HG02678 (cell line): ENCODE results near the gene SEC24D.
"Not testable (repeated sequence)": the region's sequence is repeated elsewhere in the genome, so short reads cannot be mapped to it uniquely, and the experiment has no call there.

Experiments used
- ATAC-seq: cut with Tn5 transposase; IDR thresholded peaks from one replicate; pipeline ENCODE4 v1.9.1; 2021; ENCODE audit warnings: mild to moderate bottlenecking, moderate library complexity; ENCODE audit not compliant: unreplicated experiment

SEC24D gene

DNA sequence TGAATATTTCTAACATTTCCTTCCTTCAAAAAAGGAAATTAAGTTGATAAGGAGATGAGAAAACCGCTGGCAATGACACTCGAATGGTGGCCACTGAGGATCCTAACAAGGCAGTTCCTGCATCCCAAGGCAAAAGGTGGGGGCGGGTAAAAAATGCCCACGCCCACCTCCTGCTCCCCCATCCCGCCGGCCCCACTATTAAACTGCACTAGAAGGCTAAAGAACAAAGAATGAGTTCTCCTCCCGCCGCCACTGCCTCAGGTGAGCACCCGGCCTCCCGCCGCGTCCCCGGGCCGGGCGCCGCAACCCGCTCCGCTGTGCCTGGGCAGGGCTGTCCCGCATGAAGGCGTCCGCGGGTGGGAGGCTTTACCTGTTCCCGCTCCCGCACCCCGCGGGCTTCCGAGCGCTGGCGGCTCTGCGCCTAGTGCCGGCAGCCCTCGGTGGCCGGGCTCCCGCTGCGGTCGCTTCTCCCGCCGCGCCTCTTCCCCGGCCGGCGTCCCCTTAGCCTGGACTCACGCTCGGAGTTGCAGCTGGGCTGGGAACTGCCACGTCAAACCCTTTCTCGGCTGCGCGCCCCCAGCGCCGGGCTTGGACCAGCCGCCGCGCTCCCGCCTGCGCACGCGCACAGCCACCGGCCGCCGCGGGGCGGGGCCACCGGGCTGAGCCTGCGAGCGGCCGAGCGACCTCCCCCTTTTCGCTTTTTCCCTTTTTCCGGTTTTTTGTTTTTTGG lies at the start of gene SEC24D:
SEC24D (minus strand) TSS at position 556 of the 730 bp plus-strand sequence. CDS start 2,430 bp downstream, outside the sequence.
- ATAC-seq: peak; percentile 67

GRCh38 chr4:118884716-118885115 lies 48.8 kb upstream of the SEC24D start:
- no peak for ATAC-seq

GRCh38 chr4:118883861-118884260 lies 47.9 kb upstream of the SEC24D start:
- ATAC-seq: no peak

DNA sequence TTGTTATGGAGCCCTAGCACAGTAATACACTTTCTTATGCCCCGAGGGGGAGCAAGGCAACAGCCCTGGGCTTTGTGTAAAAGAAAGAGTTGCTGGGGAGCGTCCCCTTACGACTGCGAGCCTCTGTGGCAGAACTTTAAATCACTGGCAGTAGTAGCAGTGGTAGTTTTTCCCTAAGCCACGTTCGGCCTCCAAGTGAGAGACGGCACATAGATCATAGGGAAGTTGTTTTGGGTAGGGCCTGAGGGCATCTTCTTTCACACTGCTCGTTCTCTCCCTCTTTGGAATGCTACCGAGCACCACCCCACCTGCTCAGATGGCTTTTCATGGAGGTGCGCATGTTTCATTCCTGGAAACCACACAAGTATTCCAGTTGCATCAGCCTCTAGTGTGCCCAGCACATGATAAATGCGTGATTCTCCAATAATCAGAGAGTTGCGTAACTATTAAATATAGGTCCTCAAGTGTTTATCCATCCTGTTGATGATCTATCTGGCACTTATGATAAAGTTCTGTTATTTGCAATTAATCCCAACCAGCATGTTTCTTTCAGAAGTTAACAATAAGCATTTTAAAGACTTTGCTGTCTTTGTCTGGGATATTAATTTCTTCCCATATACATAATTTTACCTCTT lies 45.7 kb upstream of the SEC24D start:
- ATAC-seq: no peak

DNA sequence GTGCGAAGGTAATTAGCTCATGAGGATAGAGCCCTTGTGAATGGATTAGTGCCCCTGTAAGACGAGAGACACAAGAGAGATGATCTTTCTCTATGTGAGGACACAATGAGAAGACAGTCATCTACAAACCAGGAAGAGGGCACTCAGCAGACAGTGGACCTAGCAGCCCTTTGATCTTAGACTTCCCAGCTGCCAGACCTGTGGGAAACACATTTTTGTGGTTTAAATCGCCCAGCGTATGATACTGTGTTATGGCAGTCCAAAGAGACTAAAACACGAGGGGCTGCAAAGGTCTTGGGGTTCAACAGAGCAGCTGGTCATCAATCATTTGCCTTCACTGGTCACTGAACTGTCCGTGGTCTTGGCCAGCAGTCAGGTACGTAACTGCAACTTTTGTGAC lies 43.5 kb upstream of the SEC24D start:
- ATAC-seq: no peak

- ATAC-seq: not testable (repeated sequence)
These were observed 42.6 kb upstream of the SEC24D start for GRCh38 chr4:118878507-118878906.

- no peak for ATAC-seq
These were observed 41.9 kb upstream of the SEC24D start for GRCh38 chr4:118877797-118878196.

GRCh38 chr4:118872181-118872580 lies 36.3 kb upstream of the SEC24D start:
- no peak for ATAC-seq

DNA sequence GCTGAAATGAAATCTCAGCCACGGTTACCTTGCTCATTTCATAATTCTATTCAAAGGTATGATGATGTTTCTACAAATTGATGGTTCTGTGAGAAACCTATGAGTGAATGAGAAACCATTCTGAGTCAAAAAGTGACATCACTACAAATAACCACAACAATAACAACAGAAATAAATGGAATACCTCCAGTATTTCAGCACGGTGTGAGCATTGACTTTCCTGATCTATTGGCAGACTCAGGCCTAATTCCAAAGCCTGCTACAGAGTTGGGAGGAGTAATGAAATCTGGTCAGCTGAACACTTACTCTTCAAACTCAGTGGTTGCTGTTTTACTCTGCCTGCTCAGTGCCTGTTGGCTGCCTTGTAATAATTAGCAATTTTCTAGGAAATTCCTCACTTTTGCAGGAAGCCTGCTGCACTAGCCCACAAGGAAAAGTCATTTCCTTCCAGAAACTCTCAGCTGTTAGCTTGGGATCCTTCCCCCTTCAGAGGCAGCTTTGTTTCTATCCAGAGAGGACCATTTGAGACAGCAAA lies 33.9 kb upstream of the SEC24D start:
- ATAC-seq: no peak

DNA sequence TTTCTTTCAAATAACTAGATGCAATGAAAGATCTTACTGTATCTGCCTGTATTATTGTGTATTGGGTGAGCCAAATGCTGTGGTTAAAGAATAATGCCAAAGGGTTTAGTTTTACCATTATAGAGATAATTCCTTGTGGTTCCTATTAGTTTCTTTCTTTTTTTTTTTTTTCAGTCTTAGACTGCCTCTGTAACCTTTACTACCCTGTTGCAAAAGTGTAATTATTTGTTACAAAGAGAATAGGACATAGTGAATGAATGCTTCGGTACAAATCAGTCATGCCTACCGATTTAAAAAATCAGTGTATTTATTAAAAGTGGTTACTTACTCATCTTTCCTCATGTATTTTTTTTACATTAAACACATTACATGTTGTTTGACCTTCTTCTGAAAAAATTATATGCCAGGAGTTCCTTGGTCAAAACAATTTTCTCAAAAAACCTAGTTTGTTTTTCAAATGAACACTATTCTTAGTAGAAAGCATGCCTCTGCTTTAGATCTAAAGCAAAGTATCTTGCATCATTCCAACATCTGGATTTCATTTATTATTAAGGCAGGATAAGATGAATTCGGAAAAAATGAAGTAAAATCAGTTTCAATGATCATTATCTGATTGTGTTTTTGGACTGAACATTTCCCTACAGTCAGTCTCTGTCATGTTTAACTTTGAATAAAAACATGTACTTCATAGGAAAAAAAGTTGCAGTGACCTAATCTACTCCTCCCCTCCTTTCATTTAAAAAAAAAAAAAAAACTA lies 31.6 kb upstream of the SEC24D start:
- no peak for ATAC-seq

- no peak for ATAC-seq
These were observed 30.5 kb upstream of the SEC24D start for GRCh38 chr4:118866442-118866841.

GRCh38 chr4:118865091-118865708 lies 29.3 kb upstream of the SEC24D start:
- ATAC-seq: peak; percentile 77

GRCh38 chr4:118858779-118859178 lies 22.9 kb upstream of the SEC24D start:
- ATAC-seq: no peak

DNA sequence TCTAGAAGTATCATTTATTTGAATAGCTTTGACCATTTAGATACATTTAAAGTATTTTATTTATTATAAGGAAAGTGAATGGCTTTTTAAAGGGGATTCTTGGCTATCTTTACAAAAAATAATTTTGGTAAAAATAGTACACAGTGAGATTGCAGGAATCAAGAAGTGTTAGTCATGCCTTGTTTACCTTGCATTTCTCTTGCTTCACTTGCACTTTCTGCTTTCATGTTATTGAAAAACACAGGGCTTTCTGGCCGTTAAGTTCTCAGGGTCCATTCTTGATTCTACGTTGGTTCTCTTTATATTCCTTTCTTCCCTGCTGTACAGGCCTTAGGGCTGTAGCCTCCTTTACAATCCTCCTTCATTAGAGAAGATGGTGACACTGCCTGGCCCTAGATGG lies 21.8 kb upstream of the SEC24D start:
- no peak for ATAC-seq

DNA sequence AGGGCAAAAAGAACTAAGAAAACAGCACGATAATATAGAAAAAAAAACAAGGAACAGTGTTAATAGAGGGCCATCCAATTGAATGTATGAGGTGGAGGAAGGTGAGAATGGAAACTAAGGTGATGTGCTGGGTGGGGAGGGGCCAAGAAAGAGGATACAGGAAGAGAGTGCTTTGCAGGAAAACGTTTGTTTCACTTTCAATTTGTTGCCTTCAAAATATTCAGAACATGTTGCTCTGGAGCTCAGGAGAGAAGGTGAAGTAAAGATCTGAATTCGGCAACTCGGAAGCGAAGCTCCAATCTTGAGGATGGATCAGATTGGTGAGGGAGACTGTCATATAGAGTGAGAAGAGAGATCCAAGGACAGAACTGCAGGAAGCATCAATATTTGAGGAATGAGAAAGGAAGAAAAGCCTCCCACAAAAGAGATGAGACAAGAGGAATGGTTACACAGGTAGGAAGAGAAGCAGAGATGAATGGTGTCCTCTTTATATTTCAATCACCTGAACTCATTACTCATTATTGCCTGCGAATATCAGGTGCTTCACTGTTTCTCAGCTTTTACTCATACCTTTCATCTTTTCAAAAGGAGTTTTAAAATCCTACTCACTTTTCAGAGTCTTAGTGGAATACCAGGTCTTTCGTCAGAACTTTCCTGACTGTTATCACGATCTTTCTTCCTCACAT lies 14.7 kb upstream of the SEC24D start:
- peak; percentile 93 for ATAC-seq

GRCh38 chr4:118849867-118850487 lies 14.1 kb upstream of the SEC24D start:
- ATAC-seq: peak; percentile 5

GRCh38 chr4:118848901-118849300 lies 13.0 kb upstream of the SEC24D start:
- no peak for ATAC-seq

- ATAC-seq: no peak
These were observed 12.3 kb upstream of the SEC24D start for GRCh38 chr4:118848242-118848641.

DNA sequence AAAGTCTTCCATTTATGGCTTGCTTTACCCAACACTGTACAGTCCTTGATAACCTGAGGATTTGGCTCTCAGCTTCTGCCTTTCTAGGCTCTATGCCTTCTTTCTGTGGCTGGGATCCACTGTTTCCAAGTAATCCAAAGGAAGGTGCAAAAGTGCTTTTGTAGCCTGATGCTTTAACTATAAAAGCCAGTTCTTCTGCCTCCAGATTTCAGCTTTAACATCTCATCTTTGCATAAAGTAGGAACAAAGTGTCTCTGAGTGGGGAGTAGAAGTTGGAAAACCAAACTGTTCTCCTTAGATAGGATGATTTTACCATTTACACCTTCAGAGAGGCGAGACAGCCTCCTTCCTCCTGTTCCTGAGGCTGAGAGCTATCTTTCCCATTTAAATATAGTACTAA lies 11.1 kb upstream of the SEC24D start:
- ATAC-seq: no peak

- ATAC-seq: no peak
These were observed 9.7 kb upstream of the SEC24D start for GRCh38 chr4:118845552-118846050.
